ENCODE measurements around the gene AMACR.

GRCh38 chr5:33939556-33940262 lies 68.1 kb downstream of the AMACR start:
- TF ChIP-seq POLR2AphosphoS5 (IDR thresholded peaks at IDR 0.05; ENCODE audit: low read depth, low read length) (no peak), POLR2A (IDR thresholded peaks at IDR 0.05; ENCODE audit: low read depth, low read length) (no peak), TAF1 (IDR thresholded peaks at IDR 0.05; ENCODE audit: low read depth, low read length) (no peak), POU2F2 (IDR thresholded peaks at IDR 0.05; ENCODE audit: low read depth, low read length) (no peak), PAX5 (IDR thresholded peaks at IDR 0.05; ENCODE audit: insufficient read depth, low read length, severe bottlenecking) (no peak), SPI1 (IDR thresholded peaks at IDR 0.05; ENCODE audit: low read depth, low read length) (no peak)

Data from GM12891 (cell line).